GM12873 (cell line): ENCODE measurements around the gene SLC25A42.

Source experiments
- TF ChIP-seq, protein P1 (sequence below): IDR thresholded peaks from 2 replicates; pipeline ENCODE4 v1.5.1; 2012; ENCODE audit warnings: low read depth, mild to moderate bottlenecking, moderate library complexity, low read length, control low read depth; ENCODE audit not compliant: insufficient read depth; ENCODE audit errors: missing control alignments

Gene SLC25A42

DNA sequence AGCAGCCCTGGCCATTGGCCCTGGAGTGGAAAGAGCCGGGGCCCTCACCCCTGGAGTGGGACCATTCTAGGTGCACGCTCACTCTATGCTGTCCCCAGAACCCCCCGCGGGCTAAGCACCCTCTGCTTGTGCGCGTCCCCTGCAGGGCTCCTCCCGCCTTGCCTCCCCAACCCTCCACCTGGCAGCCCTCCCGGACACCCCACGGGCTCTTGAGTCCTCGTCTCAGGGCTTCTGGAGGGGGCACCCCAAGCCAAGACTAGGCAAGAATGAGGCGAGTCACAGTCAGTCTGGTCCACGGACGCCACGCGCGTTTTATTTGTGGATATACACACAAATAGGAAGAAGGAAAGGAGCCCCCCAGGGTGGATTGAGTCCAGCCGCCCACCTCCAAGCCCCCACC lies 81.5 kb downstream of the SLC25A42 start:
- TF ChIP-seq, protein P1, sequence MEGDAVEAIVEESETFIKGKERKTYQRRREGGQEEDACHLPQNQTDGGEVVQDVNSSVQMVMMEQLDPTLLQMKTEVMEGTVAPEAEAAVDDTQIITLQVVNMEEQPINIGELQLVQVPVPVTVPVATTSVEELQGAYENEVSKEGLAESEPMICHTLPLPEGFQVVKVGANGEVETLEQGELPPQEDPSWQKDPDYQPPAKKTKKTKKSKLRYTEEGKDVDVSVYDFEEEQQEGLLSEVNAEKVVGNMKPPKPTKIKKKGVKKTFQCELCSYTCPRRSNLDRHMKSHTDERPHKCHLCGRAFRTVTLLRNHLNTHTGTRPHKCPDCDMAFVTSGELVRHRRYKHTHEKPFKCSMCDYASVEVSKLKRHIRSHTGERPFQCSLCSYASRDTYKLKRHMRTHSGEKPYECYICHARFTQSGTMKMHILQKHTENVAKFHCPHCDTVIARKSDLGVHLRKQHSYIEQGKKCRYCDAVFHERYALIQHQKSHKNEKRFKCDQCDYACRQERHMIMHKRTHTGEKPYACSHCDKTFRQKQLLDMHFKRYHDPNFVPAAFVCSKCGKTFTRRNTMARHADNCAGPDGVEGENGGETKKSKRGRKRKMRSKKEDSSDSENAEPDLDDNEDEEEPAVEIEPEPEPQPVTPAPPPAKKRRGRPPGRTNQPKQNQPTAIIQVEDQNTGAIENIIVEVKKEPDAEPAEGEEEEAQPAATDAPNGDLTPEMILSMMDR, result no peak

DNA sequence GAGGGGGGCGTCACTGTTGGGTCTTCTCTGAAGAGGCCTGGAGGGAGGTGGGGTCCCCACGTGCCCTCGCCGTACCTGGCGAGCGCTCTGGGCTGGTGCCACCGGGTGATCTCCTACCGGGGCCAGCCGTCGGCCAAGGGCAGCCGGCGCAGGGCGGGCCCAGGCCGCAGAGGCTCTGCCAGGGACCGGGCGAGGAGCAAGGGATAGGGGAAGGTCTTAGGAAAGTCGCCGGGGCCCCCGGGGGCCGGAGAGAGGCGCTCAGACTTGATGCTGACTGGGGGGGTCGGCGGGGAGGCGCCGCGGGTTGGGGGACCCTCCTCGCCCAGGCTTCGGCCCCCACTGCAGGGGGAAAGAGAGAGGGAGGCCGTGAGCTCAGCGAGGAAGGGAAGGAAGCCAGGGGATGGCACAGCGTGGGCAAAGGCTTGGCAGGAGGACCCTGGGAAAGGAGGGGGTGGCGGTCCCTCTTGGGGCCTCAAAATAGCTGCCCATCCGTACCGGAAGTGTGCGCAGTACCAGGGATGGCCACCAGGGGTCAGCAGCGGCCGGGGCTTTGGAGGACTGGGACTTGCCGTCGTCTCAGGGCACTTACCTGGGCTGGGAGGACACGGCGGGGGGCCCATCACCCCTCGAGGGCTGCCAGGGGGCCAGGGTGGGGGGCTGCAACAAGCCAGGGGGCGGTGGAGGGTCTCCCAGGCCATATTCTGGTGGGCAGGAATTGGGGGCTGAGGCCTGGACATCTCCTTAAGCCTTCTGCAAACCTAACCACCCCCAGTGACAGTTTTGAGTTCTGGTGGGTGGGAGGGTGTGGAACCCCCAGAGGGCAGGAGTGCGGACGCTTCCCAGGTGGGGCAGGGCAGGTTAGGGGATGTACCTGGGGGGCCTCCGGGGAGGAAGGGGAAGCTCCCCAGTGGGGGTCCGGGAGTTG lies 82.2 kb downstream of the SLC25A42 start:
- TF ChIP-seq, protein P1, result peak; percentile 98

DNA sequence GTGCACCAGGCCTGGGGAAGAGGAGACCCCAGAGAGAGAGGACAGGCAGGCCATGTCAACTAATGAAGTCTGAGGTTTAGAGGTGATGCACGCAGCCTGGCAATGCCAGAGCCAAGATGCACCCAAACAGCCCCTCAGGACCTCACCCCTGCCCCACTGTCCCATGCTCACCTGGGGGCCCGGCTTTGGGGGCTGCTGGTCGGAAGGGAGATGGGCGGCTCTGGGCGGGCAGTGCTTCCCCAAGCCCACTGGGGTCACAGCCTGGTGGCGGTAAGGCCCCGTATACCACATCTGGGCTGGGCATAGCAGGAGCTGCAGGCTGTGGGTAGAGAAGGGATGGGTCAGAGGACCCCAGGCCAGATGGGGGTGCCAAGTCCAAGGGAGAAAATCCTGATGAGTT lies 83.1 kb downstream of the SLC25A42 start:
- TF ChIP-seq, protein P1, result no peak

DNA sequence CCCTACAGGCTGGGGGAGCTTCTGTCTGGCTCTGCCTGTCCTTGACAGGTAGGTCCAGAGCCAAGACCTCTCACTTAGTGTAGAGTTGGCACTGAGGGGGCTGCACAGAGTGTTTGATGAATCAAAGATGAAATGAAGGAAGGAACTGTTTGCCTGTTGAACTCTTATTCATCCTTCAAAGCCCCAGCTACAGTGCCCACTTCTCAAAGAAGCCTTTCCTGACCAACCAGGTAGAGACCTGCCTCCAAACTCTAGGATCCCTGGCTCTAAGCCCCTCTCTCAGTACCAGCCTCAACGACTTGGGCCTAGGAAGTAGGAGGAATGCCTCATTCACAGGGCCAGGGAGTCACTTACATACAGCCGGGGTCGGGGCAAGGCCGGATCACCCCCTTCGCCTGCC lies 83.5 kb downstream of the SLC25A42 start:
- TF ChIP-seq, protein P1, result no peak

DNA sequence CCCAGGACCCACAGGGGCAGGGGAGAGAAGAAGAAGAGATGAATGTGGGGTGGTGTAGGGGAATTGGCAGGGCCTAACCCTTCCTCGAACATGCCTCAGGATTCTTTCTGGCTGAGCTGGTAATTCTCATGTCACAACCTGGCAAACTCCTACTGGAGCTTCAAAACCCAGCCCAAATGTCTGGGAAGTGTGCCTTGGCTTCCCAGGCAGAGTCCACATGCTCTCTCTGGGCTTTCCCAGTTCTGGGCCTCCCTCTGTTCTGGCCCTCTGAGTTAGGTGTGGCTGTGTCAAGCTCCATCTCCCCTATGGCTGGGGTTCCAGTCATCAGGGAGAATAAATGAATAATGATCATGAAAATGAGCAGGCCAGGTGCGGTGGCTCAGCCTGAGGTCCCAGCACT lies 85.6 kb downstream of the SLC25A42 start:
- TF ChIP-seq, protein P1, result no peak

DNA sequence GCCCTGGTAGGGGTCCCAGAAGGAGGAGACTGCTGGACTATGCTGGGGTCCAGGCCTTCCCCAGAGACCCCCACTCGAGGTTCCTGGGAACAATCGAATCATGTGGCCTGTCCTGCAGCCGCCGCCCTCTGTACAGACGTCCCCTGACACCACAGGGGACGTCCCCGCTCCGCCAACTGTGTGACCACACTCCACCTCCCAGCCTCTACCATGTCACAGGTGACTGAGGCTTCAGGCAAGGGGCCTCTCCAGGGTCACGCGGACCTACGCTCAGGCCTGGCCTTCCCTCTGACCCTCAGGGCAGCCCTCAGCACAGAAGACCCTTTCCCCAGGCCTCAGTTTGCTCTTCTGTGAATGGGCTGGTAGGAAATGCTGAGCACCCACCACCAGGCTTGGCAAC lies 87.6 kb downstream of the SLC25A42 start:
- TF ChIP-seq, protein P1, result no peak

DNA sequence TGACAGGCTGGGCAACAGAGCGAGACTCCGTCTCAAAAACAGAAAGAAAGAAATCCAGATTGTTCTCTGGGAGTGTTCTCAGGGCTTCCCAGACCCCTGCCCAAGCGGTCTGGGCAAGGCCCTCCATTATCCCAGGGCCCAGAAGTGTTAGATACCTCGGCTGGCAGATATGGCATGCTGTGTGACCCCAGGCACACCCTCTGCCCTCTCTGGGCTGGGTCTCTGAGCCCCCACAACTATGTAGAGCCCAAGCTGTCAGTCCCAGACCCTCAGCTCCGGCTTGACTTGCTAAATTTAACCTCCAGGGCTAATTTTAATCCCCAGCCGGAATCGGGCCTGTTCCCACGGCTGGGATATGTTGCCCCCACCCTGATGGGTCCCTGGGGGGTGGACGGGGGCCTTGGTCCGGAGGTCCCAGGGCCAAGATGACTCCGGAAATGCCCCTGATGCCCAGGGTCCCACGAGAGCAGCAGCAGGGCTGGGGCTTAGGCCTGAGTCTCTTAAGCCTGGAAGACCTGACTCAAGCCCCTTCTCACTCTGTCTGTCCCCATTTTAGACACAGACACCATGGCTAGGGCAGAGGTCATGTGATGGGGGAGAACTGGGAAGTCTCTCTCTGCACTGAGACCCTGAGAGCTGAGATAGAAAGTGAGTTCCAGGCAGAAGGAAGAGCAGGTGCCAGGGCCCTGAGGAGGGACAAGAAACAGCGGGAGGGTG lies 89.0 kb downstream of the SLC25A42 start:
- TF ChIP-seq, protein P1, result no peak
